Stomach (tissue), 9 donors: ENCODE results near the gene EPHA7. TPM values are rescaled to one million over a fixed set of nuclear protein-coding genes. Genes with fewer than 3 reads are reported as not detected.

Experiments
- DNase-seq, 2 donors: peaks; one replicate each; pipeline versions ENCODE4 v3.0.0 to v3.0.0-alpha.2; 2013 to 2019
- H3K27ac ChIP-seq, 5 donors: fragments of 200-600 bp in 4 of 5; sonication (generic) in 4 of 5; one replicate each; pipeline ENCODE4 v1.5.1; 2013 to 2019; ENCODE audit warnings: mild to moderate bottlenecking in 1 of 5, moderate library complexity in 1 of 5
- H3K27me3 ChIP-seq, 3 donors: fragments of 200-600 bp; sonication (generic); one replicate each; pipeline ENCODE4 v1.5.1; 2017 to 2019; ENCODE audit warnings: mixed run types in 1 of 3
- H3K36me3 ChIP-seq, 4 donors: fragments of 200-600 bp; sonication (generic); 1 replicate in 3 of 4; 2 replicates in 1 of 4; pipeline ENCODE4 v1.5.1; 2016 to 2019
- H3K4me1 ChIP-seq, 4 donors: fragments of 200-600 bp; sonication (generic); one replicate each; pipeline ENCODE4 v1.5.1; 2016 to 2019
- H3K4me3 ChIP-seq, 4 donors: fragments of 200-600 bp; sonication (generic) in 3 of 4; one replicate each; pipeline ENCODE4 v1.5.1; 2016 to 2019; ENCODE audit warnings: mild to moderate bottlenecking in 1 of 4
- H3K9me3 ChIP-seq, 4 donors: fragments of 200-600 bp; sonication (generic); one replicate each; pipeline ENCODE4 v1.5.1; 2016 to 2019
- CTCF ChIP-seq, 7 experiments: fragments of 450-650 bp in 4 of 7; fragments of 200-600 bp in 3 of 7; sonication (generic) in 3 of 7; IDR thresholded peaks; one replicate each; pipeline ENCODE4 v1.5.1; 2016 to 2019; ENCODE audit warnings: antibody characterized with exemption in 7 of 7, control low read depth in 2 of 7, mild to moderate bottlenecking in 1 of 7
- EP300 ChIP-seq: sonication (generic); formaldehyde crosslinking; IDR thresholded peaks from one replicate; pipeline ENCODE4 v1.6.1; 2017; ENCODE audit warnings: antibody characterized with exemption
- POLR2A ChIP-seq, 4 donors: fragments of 450-650 bp; IDR thresholded peaks; one replicate each; pipeline ENCODE4 v1.6.1; 2016; ENCODE audit warnings: antibody characterized with exemption in 4 of 4, control low read depth in 2 of 4, mild to moderate bottlenecking in 1 of 4, moderate library complexity in 1 of 4
- POLR2AphosphoS5 ChIP-seq, 3 donors: sonication (generic); formaldehyde crosslinking; IDR thresholded peaks; one replicate each; pipeline ENCODE4 v1.6.1; 2016; ENCODE audit warnings: antibody characterized with exemption in 3 of 3
- WGBS, 5 donors: extraction: QIAGEN DNeasy Blood & Tissue Kit in 3 of 5; methylation state at CpG; one replicate each; pipeline versions ENCODE4 v1.1.5 to v1.1.7; 2013 to 2018; 5-methylcytosine and 5-hydroxymethylcytosine counted together
- intact Hi-C: fragments of 100-400 bp; cut with DNase I; formaldehyde crosslinking; loops from one replicate; pipeline ENCODE4 v1.15.1; 2023; ENCODE audit warnings: low total_unique reads
- polyA plus RNA-seq, 3 donors: library from polyadenylated mRNA; stranded (reverse); fragments of 200-250 nt; gene quantifications; one replicate each; pipeline ENCODE4 v1.2.3, GENCODE V29; 2013
- total RNA-seq, 5 donors: library from RNA; depleted of rRNA; stranded (reverse); fragments of >200 nt; gene quantifications; one replicate each; pipeline versions ENCODE4 v1.1.0 to v1.2.3, GENCODE V29; 2014 to 2016
- donor health status: healthy with polysubstance abuse.
- donor health status: Bipolar disorder and iron deficiency.
- donor health status: healthy.

Gene EPHA7
- total and polyA plus RNA-seq, 8 donors = 0.55 to 118 (median 7.6) TPM

- H3K9me3 ChIP-seq = no peaks in the 10 kb centered on the region
- DNase-seq = no peak
- no peaks in the 10 kb centered on the region for H3K36me3 ChIP-seq
- 70 to 93% (median 83%) methylated on average over 2 to 3 of the region's 3 CpGs for WGBS, 5 donors
- no peak overlapping the region for H3K4me3 ChIP-seq
- TF ChIP-seq EP300 = no peak
- no peak for TF ChIP-seq POLR2AphosphoS5 (IDR thresholded peaks at IDR 0.05)
- no peak for TF ChIP-seq CTCF (IDR thresholded peaks at IDR 0.05)
- no peak for TF ChIP-seq POLR2A (IDR thresholded peaks at IDR 0.05)
- no peaks in the 10 kb centered on the region for H3K4me1 ChIP-seq
- intact Hi-C loops = no loop called here
- no peaks in the 10 kb centered on the region for H3K27me3 ChIP-seq
- no peak overlapping the region for H3K27ac ChIP-seq
Measured at GRCh38 chr6:93376026-93376540, 43.3 kb downstream of the EPHA7 start.

- no peak for DNase-seq
- Histone ChIP-seq H3K27ac (no peak overlapping the region), H3K4me3 (no peak overlapping the region), H3K9me3 (no peaks in the 10 kb centered on the region), H3K27me3 (no peaks in the 10 kb centered on the region), H3K4me1 (no peaks in the 10 kb centered on the region), H3K36me3 (no peaks in the 10 kb centered on the region)
- intact Hi-C loops = no loop called here
- WGBS, 5 donors = 77 to 87% (median 79%) methylated on average over 2 of the region's 2 CpGs
- TF ChIP-seq CTCF (IDR thresholded peaks at IDR 0.05) (no peak), POLR2AphosphoS5 (IDR thresholded peaks at IDR 0.05) (no peak), EP300 (no peak), POLR2A (IDR thresholded peaks at IDR 0.05) (no peak)
Measured at GRCh38 chr6:93373445-93373844, 45.9 kb downstream of the EPHA7 start.

GRCh38 chr6:93371756-93372155 lies 47.6 kb downstream of the EPHA7 start:
- no peaks in the 10 kb centered on the region for H3K9me3 ChIP-seq
- TF ChIP-seq POLR2AphosphoS5 (IDR thresholded peaks at IDR 0.05) (no peak), CTCF (IDR thresholded peaks at IDR 0.05) (no peak), POLR2A (IDR thresholded peaks at IDR 0.05) (no peak), EP300 (no peak)
- H3K4me3 ChIP-seq = no peak overlapping the region
- no peak overlapping the region for H3K27ac ChIP-seq
- H3K4me1 ChIP-seq = no peaks in the 10 kb centered on the region
- no peak for DNase-seq
- no peaks in the 10 kb centered on the region for H3K36me3 ChIP-seq
- intact Hi-C loops = no loop called here
- no peaks in the 10 kb centered on the region for H3K27me3 ChIP-seq

- WGBS, 5 donors = 50 to 75% (median 70%) methylated on average over 3 of the region's 3 CpGs
- TF ChIP-seq EP300 = no peak
- TF ChIP-seq CTCF (IDR thresholded peaks at IDR 0.05) = no peak
- TF ChIP-seq POLR2A (IDR thresholded peaks at IDR 0.05) = no peak
- TF ChIP-seq POLR2AphosphoS5 (IDR thresholded peaks at IDR 0.05) = no peak
- no peaks in the 10 kb centered on the region for H3K27me3 ChIP-seq
- no peak overlapping the region for H3K4me3 ChIP-seq
- no peaks in the 10 kb centered on the region for H3K9me3 ChIP-seq
- intact Hi-C loops = no loop called here
- no peak overlapping the region for H3K27ac ChIP-seq
- no peak for DNase-seq
- H3K36me3 ChIP-seq = no peaks in the 10 kb centered on the region
- H3K4me1 ChIP-seq = no peaks in the 10 kb centered on the region
Measured at GRCh38 chr6:93369586-93370134, 49.7 kb downstream of the EPHA7 start.
